ENCODE data around the gene SLC38A10.

Gene SLC38A10

DNA sequence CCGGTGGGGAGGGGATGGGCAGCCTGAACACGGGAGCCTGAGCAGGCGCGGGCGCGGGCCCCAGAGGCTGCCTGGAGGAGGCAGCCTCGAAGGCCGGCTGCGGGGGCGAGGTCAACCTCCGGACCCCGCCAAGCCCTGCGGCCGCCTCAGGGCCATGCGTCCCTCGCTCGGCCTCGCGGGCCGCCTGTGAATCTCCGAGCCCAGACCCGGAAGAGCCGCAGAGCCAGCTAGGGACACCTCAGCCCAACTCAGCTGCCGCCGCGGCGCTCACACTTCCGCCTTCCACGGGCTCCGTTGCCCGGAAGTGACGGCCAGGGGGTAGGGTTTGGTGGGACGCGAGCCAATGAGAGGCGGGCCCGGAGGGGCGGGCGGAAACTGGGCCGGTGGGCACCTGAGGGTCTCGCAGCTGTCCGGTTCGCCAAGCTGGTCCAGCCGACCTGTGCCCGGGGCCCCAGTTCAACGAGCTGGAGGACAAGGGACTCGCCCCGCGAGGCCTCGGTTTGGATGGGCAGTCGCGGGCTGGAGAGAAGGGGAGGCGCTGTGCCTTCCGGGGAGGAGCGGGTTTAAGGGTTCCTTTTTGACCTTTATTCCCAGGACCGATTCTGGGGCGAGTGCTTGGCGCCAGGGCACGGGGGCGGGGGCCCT, at the start of gene SLC38A10:
Gene SLC38A10 (minus strand): TSS at position 277 of the 645 bp plus-strand sequence. CDS start 386 bp downstream, outside the sequence.
- DNase-seq = peak; percentile 94

DNA sequence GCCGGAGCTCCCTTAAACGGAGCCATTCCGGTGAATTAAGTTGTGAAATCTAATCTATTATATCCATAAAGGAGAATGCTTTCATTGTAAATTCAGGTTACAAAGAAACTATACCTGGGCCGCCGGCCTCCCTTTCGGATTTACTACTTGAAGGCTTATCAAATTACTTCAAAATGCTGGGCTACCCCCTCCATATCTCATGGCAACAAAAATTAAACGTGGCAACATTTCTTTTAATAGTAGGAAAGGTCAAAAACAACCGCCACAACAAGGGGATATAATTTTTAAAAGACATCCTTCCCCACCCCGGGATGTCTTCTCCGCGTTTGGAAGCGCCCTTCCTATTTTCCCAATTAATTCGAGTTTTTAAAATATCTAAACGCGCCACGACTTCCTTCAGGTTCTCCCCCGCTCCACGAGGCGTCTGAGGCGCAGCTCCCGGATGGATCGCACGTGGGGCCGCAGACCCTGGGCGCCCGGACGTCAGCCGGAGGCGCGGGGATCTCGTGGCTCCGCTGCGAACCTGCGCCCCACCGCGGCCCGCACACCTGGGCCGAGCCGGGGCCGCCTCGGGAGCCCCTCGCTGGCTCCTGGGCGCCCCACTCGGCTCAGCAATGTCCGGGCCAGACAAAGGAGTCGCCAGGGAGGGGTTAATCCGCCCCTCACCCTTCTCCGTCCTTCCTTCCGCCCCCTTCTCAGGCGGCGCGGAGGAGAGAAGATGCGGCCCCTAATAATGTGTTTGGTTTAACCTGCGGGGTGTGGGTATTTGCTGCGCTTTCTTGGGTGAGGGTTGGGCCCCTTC, 47.4 kb upstream of the SLC38A10 start:
- no peak for DNase-seq

DNA sequence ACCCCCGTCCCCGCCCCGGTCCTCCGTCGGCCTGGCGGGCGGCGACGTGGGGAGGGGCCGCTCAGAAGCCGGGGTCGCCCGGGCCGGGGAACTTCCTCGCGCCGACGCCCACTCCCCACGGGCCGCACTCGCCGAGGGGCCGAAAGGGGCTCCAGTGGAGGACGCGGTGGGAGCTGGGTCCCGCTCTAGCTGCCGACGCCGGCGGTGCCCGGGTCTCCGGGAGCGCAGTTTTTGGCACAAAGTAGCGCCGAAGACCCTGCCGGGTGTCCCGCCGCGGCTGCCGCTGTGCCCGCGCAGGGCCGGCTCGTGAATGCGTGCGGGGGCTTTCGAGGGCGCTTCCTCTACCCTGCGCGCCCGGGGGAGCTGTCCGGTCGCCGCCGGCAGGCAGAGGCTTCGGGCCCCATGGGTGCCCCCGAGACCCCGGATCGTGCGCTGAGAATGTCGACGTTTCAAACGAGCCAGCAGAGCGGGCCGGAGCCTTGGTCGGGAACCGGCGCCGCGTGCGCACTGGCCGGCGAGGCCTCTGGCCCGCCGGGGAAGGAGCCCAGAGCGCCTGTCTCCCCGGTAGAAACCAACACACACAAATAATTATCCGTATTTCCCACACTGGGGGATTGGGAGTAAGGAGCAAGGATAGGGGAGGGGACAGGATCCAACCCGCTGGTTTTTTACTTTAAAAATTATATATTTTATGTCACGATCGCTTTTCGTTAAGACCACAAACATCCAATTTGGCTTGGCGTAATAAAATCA, 46.6 kb upstream of the SLC38A10 start:
- DNase-seq = no peak

DNA sequence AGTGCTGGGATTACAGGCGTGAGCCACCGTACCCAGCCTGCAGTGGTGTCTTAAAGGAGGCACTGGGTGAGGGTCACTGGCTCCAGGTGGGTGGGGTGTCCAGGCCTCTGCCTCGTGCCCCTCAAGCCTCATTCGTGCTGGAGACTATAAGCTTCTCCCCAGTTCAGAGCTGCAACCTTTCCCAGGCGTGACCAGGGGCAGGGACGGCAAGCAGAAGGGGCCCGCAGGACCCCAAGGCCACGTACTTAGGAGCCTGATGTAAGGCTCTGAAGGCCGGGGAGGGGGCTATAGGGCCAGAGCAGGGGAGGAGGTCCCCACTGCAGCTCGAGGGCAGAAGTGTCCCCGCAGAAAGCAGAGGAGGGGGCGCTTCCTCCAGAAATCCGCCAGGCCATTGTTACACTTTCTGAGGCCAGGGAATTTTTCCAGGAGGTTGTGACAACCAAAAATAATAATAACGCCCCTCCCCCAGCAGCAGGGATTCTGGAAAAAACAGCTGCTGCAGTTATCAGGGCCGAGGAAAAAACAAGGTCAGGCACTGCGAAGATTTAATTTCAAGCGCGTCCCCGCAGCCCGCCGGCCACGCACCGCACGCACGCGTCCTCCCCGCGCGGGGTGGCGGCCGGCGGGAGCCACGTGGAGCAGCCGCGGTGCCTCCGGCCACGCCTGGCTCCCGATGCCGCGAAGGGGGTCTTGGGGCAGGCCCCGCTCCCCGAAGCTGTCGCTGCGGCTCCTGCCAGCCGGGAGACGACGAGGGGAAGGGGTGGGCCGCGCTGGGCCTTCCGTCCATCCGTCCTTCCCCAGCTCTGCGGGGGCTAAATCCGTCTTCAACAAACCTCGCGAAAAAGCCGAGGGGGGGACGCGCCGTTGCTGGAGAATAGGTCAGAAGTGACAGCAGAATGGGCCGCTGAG, 45.8 kb upstream of the SLC38A10 start:
- DNase-seq = no peak

DNA sequence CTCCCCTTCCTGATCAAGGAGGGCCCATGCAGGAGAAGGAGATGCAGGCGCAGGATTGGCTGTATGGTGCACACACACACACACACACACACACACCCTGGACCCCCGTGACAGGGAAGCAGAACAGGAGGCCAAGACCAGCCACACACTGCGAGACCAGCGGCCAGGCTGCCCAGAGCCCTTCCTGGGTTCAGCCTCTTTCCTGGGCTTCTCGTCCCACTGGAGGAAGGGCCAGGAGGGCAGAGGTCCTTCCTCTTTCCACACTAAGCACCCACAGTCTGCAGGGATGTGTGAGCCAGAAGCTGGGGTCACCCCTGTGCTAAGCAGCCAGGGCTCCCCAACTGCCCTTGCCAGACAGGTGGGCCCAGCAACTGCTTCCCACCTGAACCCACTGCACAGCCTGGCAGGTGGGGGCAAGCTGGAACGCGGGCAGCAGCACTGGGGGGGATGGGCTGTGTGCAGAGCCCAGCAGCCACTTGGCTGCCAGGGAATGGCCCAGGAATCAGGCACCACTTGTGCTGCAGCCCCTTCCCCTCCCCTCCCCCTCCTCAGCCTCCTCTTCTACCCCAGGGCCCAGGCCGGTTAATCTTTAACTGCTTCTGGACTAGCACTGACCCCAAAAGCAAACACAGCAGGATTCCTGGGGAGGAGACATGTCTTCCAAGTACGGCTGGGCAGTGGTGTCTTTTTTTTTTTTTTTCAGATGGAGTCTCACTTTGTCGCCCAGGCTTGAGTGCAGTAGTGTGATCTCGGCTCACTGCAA, 44.6 kb upstream of the SLC38A10 start:
- no peak for DNase-seq

DNA sequence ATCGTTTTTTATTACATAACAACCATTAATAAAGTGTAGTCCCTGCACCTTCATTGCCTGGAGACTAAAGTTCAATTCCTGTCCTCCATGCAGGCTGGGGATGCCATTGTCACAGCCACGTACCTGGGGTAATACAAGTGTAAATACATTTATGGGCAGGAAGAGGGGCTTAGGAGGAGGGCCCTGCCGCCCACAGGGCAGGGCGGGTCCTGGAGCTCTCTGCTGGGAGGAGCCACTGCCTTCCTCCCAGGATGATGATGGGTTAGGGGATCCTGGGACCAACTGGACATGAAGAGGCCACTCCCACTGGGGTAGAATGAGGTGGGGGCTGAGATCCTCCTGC, 44.1 kb upstream of the SLC38A10 start:
- DNase-seq = no peak

DNA sequence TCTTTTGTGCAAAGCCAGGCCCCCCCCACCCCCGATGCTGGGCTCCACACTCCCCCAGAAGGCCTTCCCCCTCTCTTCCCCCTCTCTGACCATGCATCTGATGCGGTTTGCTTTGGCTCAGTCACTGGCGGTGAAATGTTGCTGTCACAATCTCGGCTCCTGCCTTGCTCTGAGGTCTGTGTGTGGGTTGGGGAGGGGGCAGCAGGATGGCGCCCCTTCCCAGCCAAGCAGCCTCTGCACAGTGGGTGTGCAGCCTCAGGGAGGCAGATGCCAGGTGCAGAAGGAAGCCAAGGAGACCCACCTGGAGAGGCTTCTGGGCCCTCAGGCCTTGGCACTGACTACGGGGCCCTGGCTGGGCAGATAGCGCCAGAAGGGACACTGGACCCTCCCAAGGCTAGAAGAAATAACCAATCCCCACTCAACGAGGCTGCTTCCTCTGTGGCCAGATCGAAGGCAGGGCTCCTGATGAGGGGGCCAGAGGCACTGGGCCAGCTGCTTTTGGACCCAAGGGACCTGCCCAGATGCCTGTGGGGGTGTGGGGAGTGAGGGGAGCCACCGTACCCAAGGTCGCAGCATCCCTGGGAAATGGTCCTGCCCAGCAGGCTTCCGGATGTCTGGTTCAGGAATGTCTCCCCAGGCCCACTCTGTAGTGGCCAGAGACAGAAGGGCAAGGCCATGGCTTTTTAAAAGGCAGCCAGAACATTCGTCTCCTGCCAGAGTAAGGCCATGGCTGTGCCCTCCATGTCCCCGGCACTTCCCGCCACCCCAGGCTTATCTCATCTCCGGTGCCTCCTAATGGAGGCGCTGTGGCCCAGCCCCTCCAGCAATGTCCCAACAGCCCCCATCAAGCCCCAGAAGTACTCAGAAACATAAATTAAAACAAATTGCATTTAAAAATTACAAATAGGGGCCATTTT, 43.4 kb upstream of the SLC38A10 start:
- DNase-seq = no peak

DNA sequence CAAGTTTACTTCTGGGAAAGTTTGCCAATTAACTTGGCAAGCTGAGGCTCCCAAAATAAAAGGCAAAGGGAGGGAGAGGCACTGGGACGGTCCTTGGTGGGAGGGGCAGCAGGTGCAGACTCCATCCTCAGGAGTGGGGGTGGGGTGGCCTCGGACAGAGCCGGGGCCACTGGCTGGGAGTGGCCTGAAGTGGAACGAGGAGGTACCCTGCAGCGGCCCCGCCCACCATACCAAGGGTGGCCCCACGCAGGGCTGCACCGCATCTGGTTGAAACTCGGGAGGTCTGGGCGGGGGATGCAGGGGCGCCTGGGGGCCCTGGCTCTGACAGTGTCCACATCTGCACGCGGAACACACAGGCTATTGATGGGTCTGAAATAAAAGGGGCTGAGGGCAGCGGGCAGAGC, 42.4 kb upstream of the SLC38A10 start:
- no peak for DNase-seq

DNA sequence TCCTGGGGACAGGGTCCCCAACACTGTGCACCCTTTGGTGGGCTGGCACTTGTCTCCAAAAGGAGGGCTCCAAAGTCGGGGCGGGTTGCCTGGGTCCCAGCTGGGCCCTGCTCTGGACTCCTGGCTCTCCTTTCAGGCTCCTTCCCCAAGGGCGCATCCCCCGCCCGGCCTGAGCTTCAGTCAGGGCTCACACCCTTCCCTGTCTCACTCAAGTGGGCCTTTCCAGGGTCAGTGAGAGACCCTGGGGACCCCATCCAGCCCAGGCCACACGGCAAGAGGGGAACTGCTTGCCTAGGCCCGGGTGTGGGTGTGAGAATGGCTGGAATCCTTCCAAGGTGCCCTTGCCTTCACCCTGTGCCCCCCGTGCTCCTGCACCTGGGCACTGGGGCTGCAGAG, 41.8 kb upstream of the SLC38A10 start:
- DNase-seq = no peak

DNA sequence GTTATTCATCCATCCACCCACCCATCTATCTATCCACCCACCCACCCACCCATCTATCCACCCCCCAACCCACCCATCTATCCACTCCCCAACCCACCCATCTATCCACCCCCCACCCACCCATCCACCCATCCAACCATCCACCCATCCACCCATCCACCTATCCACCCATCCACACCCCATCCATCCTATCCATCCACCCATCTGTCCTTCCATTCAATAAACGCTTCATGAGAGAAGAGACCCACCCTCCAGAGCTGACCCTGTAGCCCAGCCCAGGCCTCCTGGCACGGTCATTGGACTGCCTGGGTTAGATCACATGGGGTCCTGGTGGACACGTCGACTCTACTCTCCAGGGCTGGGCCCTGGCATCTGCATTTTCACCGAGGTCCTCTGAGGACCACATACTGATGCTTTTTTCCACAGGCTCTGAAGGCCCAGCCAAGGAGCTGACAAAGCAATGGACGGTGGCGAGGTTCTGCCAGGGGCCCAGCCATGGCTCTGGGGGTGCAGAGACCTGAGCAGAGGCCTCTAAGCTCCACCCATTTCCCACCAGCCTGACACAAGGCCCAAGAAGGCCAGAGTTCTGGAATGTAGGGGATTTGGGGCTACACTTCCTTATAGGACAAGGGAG, 41.3 kb upstream of the SLC38A10 start:
- no peak for DNase-seq

DNA sequence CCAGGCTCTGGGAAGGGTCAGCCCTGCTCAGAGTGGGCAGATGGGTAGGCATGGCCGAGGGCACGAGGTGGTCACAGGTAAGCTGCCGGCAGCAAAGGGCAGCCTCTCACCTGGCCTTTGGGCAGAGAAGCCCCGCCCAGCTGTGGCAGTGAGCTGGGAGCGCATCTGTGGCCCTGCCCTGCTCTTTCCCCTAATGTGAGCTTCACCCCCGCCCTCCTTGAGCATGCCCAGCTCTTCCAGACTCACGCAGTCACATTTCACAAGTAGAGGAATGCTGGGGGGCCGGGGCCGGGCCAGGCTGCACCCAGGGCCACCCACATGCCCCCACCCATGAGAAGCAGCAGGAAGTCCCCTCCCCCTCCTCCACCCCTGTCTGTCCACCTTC, 40.7 kb upstream of the SLC38A10 start:
- no peak for DNase-seq

DNA sequence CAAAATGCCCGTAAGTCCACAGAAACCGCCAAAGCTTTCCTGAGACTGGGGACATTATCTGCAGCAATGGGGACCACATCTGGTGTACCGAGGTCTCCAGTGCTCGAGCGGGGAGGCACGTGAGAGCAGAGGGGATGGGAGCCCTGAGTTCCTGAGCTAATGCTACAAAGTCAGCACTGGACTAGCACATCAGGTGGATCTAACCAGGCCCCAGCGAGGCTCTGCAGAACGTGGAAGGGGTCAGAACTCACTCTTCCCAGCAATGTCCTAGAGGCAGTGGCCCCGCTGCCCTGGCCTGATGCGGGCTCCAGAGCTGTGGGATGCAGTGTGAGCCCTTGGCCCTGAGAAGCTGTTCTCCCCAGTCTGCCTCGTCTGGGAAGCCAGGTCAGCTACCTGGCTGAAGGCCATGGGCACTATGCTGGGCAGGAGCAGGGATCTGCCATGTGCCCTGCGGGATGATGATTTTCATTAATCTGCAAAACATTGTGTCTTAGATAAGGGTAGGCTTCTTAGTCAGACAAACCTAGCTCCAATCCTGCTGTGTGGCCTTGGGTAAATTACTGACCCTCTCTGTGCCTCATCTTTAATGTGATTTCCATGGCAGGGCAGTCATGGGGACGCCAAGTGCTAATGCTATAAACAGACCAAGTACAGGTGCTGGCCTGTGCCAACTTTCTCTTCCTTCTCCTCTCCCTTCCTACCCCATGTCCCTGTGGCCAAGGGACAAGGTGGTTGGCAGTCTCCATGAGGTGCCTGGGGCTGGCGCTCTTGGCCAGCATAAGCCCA, 40.1 kb upstream of the SLC38A10 start:
- DNase-seq = no peak

DNA sequence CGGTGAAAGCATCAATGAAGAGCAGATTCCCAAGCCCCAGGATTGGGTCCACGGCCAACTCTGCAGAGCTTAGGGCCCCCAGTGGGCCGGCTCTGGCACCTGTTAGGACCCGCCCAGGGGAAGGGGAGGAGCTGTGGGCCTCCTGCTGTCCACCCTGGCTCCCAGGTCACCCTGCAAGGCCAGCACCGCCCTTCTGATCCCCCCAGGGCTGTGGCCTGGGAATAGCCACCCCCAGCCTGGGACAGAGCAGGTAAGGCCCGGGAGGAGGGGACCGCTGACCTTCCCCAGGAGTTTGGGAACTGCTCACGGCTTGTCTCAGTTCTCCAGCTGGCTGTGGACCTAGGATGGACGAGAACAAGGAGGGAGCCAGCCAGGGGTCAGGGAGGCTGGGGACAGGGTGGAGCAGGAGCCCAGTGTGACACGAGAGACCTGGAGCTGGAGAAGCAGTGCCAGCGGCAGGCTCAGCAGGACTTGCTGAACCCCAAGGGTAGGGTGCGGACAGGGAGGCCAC, 39.3 kb upstream of the SLC38A10 start:
- DNase-seq = no peak

DNA sequence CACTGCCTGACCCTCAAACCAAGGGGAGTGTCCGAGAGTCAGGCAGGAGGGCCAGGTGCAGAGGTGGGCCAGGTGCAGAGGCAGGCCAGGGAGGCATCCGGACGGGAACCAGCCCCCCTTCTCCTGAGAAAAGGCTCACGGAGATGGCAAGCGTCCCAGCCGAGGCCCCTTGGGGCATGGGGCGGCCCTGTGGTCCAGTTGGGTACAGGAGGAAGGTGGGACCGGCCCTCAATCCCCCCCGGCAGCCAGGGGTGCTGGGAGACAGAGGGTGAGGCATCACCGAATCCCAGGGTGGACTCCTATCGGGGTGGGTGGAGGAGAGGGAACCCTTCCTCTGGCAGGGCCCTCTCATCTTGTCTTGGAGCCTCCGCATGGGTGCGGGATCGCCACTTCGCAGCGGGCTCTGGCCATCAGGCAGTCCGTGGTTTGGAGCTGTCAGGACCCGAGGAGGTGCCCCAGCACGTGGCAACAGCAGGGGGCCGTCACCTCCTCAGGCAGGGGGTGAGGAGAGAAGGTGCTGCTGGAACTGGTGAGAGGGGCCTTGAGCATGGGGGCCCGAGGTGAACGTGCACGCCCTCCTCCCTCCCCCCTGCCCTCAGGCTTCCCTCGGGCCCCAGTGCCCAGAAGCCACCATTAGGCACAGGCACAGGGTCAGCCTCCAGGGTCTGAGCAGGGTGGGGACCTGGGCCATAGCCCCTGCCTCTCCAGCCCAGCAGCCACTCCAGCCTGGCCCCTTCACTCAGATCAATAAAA, 38.7 kb upstream of the SLC38A10 start:
- DNase-seq = no peak

DNA sequence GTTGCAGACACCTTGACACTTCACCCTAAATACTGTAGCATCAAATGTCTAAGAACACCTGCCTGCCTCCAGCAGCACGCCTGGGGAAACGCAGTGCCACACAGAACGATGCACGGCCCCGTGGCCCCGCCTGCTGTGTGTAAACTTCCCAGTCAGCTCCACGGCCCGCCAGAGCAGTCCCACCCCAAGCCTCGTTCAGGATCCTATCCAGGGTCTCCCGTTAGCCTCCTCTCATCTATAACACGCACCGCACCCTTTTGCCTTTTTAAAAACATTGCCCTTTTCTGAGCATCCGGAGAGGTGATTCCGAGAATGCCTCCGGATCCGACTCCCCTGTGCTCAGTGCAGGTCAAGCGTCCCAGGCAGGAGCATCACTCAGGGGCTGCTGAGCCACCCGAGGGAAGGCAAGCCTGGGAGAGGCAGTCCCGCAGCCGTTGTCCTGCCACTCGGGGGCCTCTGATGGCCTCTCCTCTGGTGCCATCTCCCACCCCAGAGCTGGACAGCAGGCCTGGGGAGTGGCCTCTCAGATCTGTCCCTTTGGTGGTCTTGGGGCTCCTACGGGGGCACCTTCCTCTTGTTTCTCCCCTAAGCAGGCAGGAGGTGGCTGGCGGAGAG, 37.9 kb upstream of the SLC38A10 start:
- no peak for DNase-seq

DNA sequence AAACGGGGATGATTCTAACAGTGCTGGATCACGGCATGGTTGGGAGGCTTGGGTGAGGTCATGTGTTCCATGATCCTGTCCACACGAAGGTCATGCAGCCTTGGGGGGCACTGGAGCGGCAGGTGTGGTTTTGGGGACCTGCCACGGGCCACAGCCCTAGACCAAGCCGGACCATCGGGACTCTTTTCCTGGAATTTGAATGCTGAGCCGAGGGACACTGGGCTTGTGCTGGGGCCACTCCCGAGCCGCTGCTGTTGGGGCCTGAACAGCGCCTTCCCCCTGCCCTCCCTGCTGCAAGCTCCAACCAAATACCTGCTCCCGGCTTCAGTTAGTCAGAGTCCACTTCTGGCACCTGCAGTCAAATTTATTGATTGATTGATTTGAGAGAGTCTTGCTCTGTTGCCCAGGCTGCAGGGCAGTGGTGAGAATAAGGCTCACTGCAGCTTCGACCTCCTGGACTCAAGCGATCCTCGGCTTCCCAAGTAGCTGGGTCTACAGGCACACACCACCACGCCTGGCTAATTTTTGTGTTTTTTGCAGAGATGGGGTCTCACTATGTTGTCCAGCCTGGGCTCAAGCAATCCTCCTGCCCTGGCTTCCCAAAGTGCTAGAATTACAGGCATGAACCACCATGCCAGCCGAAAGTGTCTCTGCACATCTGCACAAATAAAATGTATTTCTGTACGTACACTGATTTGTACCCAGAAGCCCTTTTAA, 37.2 kb upstream of the SLC38A10 start:
- DNase-seq = no peak

DNA sequence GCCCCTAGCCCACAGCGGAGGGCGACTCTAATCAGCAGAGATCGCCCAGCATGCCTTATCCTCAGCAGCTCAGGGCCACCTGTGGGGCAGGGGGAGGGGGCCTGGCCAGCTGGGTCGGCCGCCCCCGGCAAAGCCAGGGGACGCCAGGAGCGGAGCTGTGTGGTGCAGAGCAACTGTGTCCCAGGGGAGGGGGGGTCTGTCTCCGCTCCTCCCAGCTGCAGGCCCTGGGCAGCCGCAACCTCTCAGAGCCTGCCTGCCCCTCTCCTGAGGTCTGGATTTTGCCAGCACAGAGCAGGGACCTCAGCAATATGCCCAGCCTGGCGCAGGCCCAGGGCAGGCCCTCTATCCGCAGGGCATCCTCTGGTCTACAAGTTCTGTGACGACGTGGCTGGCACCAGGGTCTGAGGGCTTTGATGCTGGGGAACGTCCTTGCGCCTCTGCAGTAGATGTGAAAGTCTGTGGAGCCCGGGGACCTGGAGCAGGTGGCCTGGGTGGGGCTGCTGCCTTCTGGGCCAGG, 36.5 kb upstream of the SLC38A10 start:
- no peak for DNase-seq
